Measurements from ENCODE around the gene GATD1. TPM values are rescaled to one million over a fixed set of nuclear protein-coding genes. Genes with fewer than 3 reads are reported as not detected.
A peak's percentile ranks its signal among the peaks of the same experiment; 100 is the strongest.

Gene GATD1
- total and polyA plus RNA-seq, 9 of the 15 experiments (the other 6 are each of a cell fraction or from before 2014, with no cell fraction given), result 2.8 to 144 (median 36.9) TPM

DNA sequence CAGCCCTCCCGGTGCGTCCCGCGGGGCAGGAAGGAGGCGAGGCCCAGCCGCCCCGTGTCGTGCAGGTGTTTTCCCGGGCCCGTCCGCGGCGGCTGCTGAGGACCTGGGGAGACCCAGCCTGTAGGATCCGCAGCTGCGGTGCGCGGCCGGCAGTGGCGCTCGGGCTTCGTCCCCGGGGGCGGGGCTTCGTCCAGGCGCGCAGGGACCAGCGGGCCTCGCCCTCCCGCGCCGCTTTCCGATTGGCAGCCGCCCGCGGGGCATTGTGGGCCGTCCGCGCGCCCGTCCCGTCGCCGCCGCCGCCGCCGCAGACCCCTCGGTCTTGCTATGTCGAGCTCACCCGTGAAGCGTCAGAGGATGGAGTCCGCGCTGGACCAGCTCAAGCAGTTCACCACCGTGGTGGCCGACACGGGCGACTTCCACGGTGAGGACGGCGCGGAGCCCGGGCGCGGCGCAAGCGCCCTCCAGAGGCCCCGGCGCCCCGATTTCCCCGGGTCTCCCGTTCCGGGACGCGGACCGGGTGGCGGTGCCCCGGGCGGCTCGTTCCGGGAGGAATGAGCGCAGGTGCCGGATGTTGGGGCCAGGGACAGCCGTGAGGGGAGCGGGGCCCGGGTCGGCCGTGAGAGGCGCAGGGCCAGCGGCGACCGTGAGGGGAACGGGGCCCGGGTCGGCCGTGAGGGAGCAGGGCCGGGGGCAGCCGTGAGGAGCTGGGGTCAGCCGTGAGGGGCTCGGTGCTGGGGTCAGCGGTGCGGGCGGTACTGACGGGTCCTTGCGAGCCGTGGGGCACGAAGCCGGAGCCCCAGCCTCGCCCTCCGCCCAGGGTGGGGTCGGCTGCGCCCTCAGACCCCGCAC lies 29.9 kb downstream of the GATD1 start, which contains the start of gene TALDO1 (continued):
- TF ChIP-seq, protein P1, sequence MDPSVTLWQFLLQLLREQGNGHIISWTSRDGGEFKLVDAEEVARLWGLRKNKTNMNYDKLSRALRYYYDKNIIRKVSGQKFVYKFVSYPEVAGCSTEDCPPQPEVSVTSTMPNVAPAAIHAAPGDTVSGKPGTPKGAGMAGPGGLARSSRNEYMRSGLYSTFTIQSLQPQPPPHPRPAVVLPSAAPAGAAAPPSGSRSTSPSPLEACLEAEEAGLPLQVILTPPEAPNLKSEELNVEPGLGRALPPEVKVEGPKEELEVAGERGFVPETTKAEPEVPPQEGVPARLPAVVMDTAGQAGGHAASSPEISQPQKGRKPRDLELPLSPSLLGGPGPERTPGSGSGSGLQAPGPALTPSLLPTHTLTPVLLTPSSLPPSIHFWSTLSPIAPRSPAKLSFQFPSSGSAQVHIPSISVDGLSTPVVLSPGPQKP (CRISPR knock-in tag; IDR thresholded peaks at IDR 0.05), result no peak
- peak; percentile 68 for TF ChIP-seq CHD1 (IDR thresholded peaks at IDR 0.05; ENCODE audit: low read length)
- no peak for TF ChIP-seq KDM2B (CRISPR knock-in tag; IDR thresholded peaks at IDR 0.05)
- TF ChIP-seq, protein P2, sequence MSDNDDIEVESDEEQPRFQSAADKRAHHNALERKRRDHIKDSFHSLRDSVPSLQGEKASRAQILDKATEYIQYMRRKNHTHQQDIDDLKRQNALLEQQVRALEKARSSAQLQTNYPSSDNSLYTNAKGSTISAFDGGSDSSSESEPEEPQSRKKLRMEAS (CRISPR knock-in tag; IDR thresholded peaks at IDR 0.05), result peak; percentile 61; the same call in 1 of the 2 replicates
- TF ChIP-seq ZNF134 (CRISPR knock-in tag; conservative IDR thresholded peaks at IDR 0.05), result no peak
- no peak for TF ChIP-seq CBFB (CRISPR knock-in tag; IDR thresholded peaks at IDR 0.05)
- TF ChIP-seq, protein P3, sequence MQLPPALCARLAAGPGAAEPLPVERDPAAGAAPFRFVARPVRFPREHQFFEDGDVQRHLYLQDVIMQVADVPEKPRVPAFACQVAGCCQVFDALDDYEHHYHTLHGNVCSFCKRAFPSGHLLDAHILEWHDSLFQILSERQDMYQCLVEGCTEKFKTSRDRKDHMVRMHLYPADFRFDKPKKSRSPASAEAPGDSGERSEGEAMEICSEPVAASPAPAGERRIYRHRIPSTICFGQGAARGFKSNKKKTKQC (CRISPR knock-in tag; IDR thresholded peaks at IDR 0.05), result no peak; the same call in none of the 2 replicates
- TF ChIP-seq, protein P4, sequence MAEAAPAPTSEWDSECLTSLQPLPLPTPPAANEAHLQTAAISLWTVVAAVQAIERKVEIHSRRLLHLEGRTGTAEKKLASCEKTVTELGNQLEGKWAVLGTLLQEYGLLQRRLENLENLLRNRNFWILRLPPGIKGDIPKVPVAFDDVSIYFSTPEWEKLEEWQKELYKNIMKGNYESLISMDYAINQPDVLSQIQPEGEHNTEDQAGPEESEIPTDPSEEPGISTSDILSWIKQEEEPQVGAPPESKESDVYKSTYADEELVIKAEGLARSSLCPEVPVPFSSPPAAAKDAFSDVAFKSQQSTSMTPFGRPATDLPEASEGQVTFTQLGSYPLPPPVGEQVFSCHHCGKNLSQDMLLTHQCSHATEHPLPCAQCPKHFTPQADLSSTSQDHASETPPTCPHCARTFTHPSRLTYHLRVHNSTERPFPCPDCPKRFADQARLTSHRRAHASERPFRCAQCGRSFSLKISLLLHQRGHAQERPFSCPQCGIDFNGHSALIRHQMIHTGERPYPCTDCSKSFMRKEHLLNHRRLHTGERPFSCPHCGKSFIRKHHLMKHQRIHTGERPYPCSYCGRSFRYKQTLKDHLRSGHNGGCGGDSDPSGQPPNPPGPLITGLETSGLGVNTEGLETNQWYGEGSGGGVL (CRISPR knock-in tag; IDR thresholded peaks at IDR 0.05), result no peak
- no peak for TF ChIP-seq GTF2A2 (tag; IDR thresholded peaks at IDR 0.05)
- TF ChIP-seq ZNF764 (CRISPR knock-in tag; IDR thresholded peaks at IDR 0.05; ENCODE audit: low read depth), result no peak
- no peak for TF ChIP-seq TAL1 (IDR thresholded peaks at IDR 0.05)
- TF ChIP-seq XRCC3 (IDR thresholded peaks at IDR 0.05), result no peak
- no peak for TF ChIP-seq MYBL2 (IDR thresholded peaks at IDR 0.05; ENCODE audit: low read depth)
- no peak for TF ChIP-seq MYBL2 (CRISPR knock-in tag; IDR thresholded peaks at IDR 0.05; ENCODE audit: borderline replicate concordance)
- TF ChIP-seq ZNF165 (CRISPR knock-in tag; IDR thresholded peaks at IDR 0.05; ENCODE audit: borderline replicate concordance), result no peak
- no peak for TF ChIP-seq ARHGAP35 (IDR thresholded peaks at IDR 0.05; ENCODE audit: partially characterized antibody)
- no peak for TF ChIP-seq TOE1 (IDR thresholded peaks at IDR 0.05; ENCODE audit: borderline replicate concordance)
- TF ChIP-seq TOE1 (CRISPR knock-in tag; IDR thresholded peaks at IDR 0.05; ENCODE audit: borderline replicate concordance, low read depth), result no peak
- TF ChIP-seq, protein P5, sequence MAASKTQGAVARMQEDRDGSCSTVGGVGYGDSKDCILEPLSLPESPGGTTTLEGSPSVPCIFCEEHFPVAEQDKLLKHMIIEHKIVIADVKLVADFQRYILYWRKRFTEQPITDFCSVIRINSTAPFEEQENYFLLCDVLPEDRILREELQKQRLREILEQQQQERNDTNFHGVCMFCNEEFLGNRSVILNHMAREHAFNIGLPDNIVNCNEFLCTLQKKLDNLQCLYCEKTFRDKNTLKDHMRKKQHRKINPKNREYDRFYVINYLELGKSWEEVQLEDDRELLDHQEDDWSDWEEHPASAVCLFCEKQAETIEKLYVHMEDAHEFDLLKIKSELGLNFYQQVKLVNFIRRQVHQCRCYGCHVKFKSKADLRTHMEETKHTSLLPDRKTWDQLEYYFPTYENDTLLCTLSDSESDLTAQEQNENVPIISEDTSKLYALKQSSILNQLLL (CRISPR knock-in tag; IDR thresholded peaks at IDR 0.05; ENCODE audit: borderline replicate concordance), result no peak
- TF ChIP-seq POLR2G (IDR thresholded peaks at IDR 0.05; ENCODE audit: low read depth, low read length), result peak; percentile 95
- TF ChIP-seq HMG20B (CRISPR knock-in tag; IDR thresholded peaks at IDR 0.05), result no peak
- no peak for TF ChIP-seq MAFK (IDR thresholded peaks at IDR 0.05; ENCODE audit: low read length)

All from K562 (cell line).